HG03095 (cell line): ENCODE measurements around the gene TNNI2.

Source experiments
- ATAC-seq: cut with Tn5 transposase; IDR thresholded peaks from one replicate; pipeline ENCODE4 v1.9.1; 2021; ENCODE audit warnings: moderate library complexity; ENCODE audit not compliant: unreplicated experiment

Gene TNNI2

DNA sequence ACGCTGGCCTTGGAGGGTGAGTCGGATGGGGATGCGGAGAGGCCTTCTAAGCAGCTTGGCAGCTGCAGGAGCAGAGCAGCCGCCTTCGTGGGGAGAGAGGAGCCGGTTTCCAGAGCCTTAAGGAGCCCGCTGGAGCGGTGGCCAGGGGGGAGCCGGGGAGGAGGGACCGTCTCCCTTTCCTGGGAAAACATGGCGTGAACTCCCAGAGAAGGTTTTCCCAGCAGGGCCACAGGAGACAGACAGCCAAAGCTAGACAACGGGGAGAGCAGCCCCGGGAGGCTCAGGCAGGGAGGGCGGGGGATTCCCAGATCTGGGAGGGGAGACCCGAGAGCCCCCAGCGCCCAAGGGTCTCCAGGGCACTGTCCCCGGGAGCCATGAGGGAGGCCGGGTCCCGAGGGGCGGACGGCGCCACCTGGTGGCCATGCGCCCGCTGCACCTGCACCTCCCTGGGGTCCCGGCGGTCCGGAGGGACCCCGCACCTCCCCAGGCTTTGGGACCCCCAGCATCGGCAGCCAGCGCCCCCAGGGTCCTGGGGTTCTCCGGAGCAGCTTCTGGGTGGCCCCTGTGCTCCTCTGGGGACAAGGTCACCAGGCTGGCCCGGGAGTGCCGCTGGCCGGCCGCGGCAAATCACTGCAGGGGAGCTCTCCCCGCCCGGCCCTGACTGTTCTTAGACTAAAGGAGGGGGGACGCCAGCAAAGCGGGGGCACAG, 6.4 kb upstream of the TNNI2 start:
- ATAC-seq, result no peak

DNA sequence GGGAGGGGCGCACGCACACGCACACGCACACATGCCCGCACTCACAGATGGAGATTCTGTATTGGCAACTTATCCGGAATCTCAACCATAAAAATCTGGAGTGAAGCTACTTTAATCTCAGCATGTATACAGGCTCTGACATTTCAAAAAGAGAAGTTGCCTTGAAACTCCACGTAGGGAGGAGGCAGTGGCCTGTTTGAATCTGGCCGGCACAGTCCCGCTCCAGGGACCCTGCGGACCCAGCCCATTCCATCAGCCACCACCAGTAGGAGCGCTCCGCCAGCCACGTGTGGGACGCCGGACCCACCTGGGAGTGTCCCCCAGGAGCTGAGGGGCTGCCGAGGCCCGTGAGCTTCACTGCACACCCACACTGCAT, 5.9 kb upstream of the TNNI2 start:
- no peak for ATAC-seq

DNA sequence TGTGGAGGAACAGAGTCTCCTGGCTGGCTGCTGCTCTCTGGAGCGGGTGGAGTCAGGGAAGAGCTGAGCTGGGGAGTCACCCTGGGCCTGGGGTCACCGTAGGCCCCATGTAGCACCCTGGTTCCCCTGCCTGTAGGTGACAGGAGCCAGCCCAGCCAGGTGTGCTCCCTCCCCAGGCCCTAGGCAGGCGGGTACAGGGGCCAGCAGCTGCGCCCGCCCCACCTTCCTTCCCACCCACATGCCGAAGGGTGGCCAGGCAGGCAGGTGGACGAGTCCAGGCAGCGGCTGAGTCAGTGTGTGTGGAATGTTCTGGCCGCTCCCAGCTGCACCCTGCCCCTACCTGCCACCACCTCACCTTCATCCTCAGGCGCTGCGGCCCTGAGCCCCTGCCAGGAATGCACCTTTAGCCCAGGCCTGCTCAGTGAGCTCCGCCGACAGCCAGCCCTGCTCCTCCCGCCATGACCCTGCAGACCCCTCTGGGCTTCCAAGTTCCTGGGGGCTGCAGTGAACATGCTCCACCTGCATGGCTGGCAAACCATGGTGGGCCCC, 4.6 kb upstream of the TNNI2 start:
- no peak for ATAC-seq

DNA sequence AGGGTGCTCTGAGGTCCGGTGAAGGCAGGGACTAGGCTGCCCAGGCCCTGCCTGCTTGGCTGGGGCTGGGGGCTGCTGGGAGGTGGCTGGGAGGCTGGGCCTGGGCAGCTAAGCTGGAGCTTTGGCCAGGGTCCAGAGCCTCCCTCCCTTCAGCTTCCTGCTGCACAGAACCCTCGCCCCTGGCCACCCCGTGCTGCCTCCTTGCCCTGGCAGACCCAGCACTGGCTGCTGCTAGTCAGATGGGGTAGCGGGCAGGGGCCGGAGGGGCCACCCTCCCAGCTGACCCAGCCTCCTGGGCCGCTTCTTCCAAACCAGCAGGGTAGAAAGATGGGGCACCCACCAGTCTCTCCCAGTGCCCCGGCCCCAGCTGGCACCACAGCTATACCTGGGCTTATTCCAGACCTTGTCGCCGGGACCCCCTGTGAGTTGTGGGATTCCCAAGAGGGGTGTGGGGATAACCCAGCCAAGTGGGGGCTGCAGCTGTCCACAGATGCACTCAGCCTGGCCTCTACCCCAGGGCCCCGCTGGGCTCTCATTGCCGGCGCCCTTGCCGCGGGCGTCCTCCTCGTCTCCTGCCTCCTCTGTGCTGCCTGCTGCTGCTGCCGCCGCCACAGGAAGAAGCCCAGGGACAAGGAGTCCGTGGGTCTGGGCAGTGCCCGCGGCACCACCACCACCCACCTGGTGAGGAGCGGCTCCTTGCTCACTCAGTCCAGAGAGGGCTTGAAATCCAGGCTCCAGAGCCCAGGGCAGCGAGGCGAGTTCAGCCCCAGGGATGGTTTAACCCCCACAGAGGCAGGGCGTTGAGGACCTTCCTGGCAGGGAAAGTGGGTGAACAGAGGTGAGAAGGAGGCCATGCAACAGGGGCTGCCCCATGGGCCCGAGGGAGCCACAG, 3.8 kb upstream of the TNNI2 start, which contains the start of gene SYT8:
TSS of gene SYT8 (plus strand) at position 212 of the 892 bp plus-strand sequence. CDS start at position 328, 116 bp downstream.
- ATAC-seq, result no peak

DNA sequence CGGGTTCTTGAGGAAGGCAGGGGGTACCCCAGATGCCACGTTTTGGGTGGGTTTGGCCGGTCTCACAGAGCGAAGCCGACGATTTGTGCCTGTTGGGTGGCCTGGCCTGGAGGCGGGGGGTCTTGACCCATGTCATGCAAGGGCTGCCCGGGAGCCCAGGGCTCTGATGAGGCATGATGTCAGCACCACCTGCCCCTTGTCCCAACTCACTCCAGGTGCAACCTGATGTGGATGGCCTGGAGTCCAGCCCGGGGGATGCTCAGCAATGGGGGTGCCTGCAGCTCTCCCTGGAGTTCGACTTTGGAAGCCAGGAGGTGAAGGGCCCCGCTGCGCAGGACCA, 3.1 kb upstream of the TNNI2 start:
- no peak for ATAC-seq

DNA sequence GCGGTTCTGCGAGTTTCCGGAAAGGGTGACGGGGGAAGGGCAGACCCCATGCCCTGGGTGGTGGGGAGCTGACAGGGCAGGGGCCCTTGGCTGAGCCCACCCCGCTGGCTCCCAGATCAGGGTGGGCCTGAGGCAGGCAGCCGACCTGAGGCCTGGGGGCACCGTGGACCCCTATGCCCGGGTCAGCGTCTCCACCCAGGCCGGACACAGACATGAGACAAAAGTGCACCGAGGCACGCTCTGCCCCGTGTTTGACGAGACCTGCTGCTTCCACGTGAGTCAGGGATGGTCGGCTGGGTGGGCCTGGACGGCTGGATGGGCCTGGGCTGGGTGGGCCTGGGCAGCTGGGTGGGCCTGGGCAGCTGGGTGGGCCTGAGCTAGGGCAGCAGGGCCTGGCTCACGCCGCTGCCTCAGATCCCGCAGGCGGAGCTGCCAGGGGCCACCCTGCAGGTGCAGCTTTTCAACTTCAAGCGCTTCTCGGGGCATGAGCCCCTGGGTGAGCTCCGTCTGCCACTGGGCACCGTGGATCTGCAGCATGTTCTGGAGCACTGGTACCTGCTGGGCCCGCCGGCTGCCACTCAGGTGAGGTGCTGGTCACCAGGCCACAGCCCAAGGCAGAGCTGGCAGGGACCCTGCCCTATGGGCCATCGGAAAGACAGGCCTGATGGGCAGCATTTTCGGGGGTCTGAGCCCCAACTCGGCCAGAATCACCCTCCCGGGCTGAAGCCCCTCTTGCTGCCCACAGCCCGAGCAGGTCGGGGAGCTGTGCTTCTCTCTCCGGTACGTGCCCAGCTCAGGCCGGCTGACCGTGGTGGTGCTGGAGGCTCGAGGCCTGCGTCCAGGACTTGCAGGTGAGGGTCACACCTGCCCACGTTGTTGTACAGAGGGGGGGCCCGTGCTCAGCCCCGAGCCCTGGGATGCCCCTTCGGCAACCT, 2.5 kb upstream of the TNNI2 start:
- ATAC-seq, result no peak

DNA sequence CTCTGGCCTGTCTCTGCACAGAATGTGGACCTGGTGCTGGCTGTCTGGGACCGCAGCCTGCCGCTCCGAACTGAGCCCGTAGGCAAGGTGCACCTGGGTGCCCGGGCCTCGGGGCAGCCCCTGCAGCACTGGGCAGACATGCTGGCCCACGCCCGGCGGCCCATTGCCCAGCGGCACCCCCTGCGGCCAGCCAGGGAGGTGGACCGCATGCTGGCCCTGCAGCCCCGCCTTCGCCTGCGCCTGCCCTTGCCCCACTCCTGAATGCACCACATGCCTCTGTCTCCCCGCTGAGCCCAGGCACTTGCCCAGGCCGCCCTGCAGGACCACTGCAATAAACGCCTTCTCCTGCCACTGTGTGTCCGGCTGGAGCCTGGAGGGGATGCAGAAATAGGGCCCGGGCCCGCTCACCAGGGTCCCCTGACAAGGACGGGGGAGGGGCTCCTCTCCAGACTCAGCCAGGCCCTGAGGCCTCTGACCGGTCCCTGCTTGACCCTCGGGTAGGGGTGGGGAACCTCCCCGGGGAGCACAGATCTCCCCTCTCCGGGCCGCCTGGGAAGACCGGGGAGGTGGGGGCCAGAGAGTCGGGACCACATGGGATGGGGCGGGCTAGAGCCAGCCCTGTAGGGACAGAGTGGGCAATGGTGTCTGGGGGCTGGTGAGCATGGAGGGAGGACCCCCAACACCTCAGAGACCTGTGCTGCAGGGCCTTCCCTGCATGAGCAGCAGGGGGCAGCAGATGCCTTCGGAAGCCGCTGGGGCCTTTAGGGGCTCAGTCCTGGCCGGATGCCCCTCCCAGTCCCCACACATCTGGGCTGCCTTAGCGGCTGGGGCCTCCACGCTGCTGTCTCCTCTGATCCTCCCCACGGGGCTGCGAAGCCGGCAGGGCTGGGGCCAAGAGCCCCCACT, 1.4 kb upstream of the TNNI2 start:
- ATAC-seq, result peak; percentile 47

DNA sequence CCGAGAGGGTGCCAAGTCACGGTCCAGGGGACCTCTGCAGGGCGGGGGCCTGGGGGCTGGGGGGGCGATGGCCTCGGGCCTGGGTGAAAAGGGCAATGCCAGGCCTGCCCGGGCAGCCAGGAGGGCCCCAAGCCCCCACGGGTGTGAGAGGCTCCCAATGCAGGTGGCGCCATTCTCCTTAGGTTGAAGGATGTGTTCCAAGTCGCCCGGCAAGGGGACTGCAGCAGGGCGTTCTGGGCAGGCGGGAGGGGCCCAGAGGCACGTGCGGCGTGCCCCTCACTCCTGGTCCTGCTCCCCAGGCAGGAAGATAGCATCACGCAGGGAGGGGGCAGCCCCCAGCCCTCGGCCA, 730 bp upstream of the TNNI2 start:
- no peak for ATAC-seq

DNA sequence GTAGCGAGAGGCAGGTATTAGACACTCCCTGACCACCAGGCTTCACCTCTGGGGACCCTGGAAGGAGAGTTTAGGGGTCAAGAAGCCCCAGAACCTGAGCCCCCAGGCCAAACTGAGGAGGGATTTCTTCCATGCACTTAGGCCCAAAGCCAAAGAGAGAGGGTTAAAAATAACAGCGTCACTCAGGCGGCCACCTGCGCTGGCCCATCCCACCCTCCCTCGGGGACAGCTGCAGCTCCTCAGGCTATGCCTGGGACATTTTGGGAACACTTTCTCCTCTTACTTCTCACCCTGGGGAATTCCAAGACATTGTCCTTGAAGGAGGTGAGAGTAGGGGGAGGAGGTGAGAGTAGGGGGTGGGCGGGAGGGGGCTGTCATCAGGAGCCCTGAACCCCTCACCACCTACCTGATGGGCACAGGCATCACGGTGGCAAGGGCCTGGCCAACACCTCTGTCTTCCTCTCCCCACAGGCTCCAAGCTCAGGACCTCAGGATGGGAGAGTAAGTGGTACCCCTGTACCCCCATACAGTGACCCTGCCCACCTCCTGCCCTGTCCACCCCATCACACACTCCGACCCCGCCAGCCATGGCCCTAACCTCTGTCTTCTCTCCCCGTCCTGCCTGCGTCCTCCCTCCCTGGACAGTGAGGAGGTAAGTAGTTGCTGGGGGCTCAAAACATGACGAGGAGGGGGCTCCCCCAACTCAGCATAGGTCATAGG, 583 bp downstream of the TNNI2 start:
- ATAC-seq, result no peak

DNA sequence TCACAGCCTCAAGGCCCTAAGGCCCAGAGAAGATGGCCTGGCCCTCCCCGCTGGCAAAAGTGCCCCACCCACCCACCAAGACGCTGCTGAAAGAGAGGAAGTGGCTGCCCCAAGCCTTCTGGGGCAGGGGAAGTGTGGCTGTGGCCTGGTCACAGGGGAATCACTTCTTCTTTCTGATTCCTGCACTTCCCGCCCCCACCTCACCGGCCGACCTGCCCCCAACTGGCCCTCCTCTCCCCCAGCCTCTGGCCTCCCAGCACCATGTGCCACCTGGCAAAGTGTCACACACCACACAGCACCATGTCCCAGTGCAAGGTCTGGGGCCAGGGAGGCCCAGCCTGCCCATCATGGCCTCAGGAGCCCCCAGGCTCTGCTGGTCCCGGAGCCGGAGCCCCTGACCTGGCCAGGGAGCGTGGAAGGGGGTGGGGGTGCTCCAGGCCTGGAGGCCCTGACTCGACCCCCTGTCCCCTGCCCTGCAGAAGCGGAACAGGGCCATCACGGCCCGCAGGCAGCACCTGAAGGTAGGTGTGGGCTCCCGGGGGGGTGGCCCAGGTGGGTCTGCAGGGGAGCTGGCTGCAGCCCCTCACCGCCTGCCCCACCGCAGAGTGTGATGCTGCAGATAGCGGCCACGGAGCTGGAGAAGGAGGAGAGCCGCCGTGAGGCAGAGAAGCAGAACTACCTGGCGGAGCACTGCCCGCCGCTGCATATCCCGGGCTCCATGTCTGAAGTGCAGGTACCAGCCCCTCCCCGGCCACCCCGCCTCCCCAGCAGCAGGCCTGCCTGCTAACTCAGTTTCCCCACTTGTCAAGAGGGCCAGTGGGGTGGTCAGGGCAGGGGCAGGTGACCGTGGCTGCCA, 1.4 kb downstream of the TNNI2 start:
- no peak for ATAC-seq

DNA sequence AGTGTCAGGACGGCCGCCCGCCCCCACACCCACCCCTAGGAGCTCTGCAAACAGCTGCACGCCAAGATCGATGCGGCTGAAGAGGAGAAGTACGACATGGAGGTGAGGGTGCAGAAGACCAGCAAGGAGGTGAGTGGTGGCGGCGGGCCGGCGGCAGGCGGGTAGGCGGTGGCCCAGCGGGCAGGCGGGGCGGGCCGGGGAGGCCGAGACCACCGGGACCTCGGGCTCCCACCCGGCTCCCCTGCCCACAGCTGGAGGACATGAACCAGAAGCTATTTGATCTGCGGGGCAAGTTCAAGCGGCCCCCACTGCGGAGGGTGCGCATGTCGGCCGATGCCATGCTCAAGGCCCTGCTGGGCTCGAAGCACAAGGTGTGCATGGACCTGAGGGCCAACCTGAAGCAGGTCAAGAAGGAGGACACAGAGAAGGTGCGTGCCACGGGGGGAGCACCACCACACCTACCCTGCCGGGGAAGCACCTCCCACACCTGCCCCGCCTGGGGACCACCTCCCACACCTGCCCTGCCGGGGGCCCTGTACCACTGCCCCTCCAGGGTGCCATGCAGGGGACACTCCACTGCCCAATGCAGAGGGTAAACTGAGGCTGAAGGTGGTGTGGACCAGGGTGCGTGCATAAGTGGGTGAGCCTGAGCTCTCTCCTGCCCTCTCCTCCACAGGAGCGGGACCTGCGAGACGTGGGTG, 2.1 kb downstream of the TNNI2 start:
- no peak for ATAC-seq

DNA sequence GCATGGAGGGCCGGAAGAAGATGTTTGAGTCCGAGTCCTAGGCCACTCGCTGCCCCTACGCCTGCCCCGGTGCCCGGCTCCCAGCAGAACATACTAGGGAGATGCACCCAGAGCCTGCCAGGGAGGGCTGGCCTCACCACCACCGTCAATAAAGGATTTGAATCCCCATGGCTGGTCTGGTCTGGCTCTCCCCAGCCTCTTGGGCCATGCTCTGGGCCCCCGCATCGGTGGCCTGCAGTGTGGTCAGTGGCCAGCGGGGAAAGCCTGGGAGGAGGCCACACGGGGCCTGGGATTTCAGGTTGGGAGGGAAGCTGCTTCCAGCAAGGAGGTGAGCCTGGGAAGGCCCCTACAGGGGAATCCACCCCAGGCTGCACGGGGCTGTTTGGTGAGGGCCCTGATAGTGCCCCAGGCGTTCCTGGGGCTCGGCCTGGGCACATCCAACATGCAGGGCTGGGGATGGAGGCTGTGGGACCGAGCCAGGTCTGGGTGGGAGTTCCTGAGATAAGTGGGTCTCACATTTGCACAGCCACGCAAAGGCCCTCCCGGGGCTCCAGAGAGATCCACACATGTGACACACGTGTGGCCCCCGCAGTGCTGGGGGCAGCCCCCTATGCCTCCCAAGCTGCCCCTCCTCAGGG, 2.8 kb downstream of the TNNI2 start:
- no peak for ATAC-seq

DNA sequence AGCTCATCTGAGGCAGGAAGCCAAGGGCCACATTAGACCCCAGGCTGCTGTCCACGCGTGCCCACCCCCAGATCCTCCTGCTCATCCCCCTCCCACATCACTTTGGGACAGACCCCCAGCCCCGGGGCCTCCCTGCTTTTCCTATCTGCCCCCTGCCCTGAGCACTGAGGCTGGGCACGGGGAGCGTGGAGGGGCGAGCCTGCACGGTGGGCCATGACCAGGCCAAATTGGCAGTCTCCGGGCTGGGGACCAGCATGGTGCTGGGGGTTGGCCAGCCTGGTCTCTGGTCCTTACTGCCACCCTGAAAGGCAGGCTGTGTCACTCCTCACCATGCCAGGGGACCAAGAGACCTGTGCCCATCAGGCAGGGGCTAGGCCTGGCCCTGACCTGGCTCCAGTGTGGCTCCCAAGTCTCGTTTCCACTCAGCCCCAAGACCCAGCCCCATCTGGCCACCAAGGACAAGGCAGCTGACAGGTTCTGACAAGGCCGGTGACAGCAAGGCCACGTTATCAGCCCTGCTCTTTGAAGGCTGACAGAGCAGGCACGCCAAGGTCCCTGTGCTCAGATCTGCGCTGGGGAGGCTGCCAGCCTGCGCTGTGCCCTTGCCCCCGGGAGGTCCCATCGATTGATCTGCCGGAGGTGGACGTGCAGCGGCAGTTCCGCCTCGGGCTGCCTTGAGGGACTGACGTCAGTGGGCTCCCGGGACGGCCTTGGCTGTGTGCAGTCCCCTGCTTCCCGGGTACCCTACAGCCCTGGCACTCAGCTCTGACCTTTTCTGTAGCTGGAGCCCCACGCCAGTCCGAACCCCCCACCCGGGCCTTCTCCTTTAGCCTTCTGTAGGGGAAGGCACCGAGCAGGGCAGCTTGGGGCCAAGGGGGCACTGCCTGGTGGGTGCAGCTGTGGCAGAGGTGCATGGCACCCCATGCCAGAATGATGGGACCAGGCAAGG, 3.6 kb downstream of the TNNI2 start:
- no peak for ATAC-seq

DNA sequence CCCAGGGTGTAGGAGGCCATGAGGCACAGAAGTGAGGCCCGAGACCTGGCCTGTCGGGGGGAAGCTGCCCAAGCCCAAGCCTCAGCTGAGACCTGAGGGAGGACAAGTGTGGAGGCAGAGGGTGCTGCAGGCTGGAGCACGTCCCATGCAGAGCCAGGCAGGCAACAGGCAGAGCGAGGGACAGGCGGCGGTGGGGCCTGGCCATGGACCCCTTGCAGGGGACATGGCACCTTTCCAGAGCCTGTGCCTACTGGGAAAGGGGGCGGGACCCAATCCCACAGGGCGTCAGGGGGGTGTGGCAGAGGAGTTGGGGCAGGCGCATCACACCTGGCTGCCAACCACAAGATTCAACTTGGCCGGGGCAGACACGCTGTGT, 4.3 kb downstream of the TNNI2 start:
- no peak for ATAC-seq

DNA sequence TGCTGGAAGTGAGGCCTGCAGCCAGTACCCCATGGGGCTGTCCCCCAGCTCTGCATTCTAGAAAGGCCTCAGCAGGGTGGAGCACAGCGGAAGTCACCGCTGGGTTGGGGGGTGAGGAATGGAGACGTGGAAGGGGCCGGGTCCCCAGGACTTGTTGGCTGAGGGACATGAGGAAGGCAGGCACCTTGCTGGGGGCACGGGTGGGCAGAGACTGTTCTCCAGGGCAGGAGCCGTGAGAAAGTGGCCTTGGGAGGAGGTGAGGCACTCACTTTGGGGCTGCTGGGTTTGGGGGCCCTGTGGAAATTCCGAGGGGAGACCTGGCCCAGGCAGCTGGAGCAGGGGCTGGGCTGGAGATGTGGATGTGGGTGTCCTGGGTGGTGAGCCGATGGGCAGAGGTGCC, 5.0 kb downstream of the TNNI2 start:
- no peak for ATAC-seq
